Adrenal gland (tissue), 12 donors: Measurements from ENCODE around the gene PRPF4. TPM values are rescaled to one million over a fixed set of nuclear protein-coding genes. Genes with fewer than 3 reads are reported as not detected.

ENCODE experiments used
- DNase-seq, 7 donors: peaks; one replicate each; pipeline ENCODE4 v3.0.0-alpha.2; 2019 to 2020
- H3K27ac ChIP-seq, 5 donors: fragments of 200-600 bp; sonication (generic) in 4 of 5; 1 replicate in 3 of 5; 2 replicates in 2 of 5; pipeline versions ENCODE4 v1.5.1 to v1.8.0; 2016 to 2020; ENCODE audit warnings: mild to moderate bottlenecking in 1 of 5
- H3K27me3 ChIP-seq: fragments of 200-600 bp; 2 replicates; pipeline ENCODE4 v1.8.0; 2021
- H3K36me3 ChIP-seq, 2 donors: fragments of 200-600 bp; replicated peaks in 1 of 2; 1 replicate in 1 of 2; 2 replicates in 1 of 2; pipeline versions ENCODE4 v1.5.1 to v1.8.0; 2018 to 2022
- H3K4me1 ChIP-seq, 2 donors: fragments of 200-600 bp; replicated peaks in 1 of 2; 1 replicate in 1 of 2; 2 replicates in 1 of 2; pipeline versions ENCODE4 v1.5.1 to v1.8.0; 2018 to 2021
- H3K4me3 ChIP-seq, 4 donors: fragments of 200-600 bp; sonication (generic) in 3 of 4; one replicate each; pipeline ENCODE4 v1.5.1; 2016 to 2018
- H3K9me3 ChIP-seq, 3 donors: fragments of 200-600 bp; sonication (generic) in 1 of 3; replicated peaks in 1 of 3; 1 replicate in 2 of 3; 2 replicates in 1 of 3; pipeline versions ENCODE4 v1.5.1 to v1.8.0; 2016 to 2021
- CTCF ChIP-seq, 6 experiments: fragments of 450-650 bp in 4 of 6; fragments of 200-600 bp in 2 of 6; sonication (generic) in 1 of 6; IDR thresholded peaks; 1 replicate in 5 of 6; 2 replicates in 1 of 6; pipeline versions ENCODE4 v1.5.1 to v1.8.0; 2016 to 2021; ENCODE audit warnings: antibody characterized with exemption in 6 of 6, mild to moderate bottlenecking in 2 of 6, moderate library complexity in 1 of 6
- POLR2A ChIP-seq, 2 donors: fragments of 450-650 bp; IDR thresholded peaks; one replicate each; pipeline ENCODE4 v1.6.1; 2017; ENCODE audit warnings: antibody characterized with exemption in 2 of 2, mild to moderate bottlenecking in 2 of 2, moderate library complexity in 1 of 2
- WGBS, 4 donors: extraction: QIAGEN DNeasy Blood & Tissue Kit in 2 of 4; methylation state at CpG; one replicate each; pipeline versions ENCODE4 v1.1.5 to v1.1.7; 2013 to 2017; 5-methylcytosine and 5-hydroxymethylcytosine counted together
- intact Hi-C, 2 donors: fragments of 100-400 bp; cut with DNase I; formaldehyde crosslinking; loops; one replicate each; pipeline versions ENCODE4 v1.14.1 to v1.15.0; 2022 to 2023
- polyA plus RNA-seq, 3 donors: library from polyadenylated mRNA; stranded (reverse); fragments of 200-250 nt in 2 of 3; fragments of 350-450 nt in 1 of 3; fragmentation: Illumina TruSeq in 1 of 3; extraction: RNeasy Lipid Tissue Mini Kit (QIAGEN cat#74804) in 1 of 3; gene quantifications; one replicate each; pipeline ENCODE4 v1.2.3, GENCODE V29; 2013 to 2014
- total RNA-seq, 9 donors: library from RNA; depleted of rRNA in 4 of 9; stranded (reverse); fragments of >200 nt in 4 of 9; fragments of 120-200 nt in 1 of 9; fragmentation: NEBNext Ultra II Directional in 1 of 9; extraction: Animal tissue kit (Norgen Biotek cat#: 25700) in 1 of 9; gene quantifications; one replicate each; pipeline versions ENCODE4 v1.1.0 to v1.2.4, GENCODE V29; 2013 to 2023
- donor health status: healthy with polysubstance abuse.
- donor health status: Bipolar disorder and iron deficiency.
- donor health status: DM: yes; HTN: yes; CAD: no.
- donor health status: DM: no; HTN: no; CAD: no.
- donor health status: DM: no; HTN: no; CAD: no.
- donor health status: DM: yes; HTN: yes; CAD: no.

The PRPF4 gene
- total and polyA plus RNA-seq, 12 donors = 9.6 to 46.3 (median 22.7) TPM

GRCh38 chr9:113257863-113258262 is 17.6 kb upstream of the PRPF4 start:
- intact Hi-C loops = no loop called here
- H3K4me3 ChIP-seq = no peak overlapping the region
- TF ChIP-seq CTCF (IDR thresholded peaks at IDR 0.05) (no peak), POLR2A (IDR thresholded peaks at IDR 0.05) (no peak)
- DNase-seq = no peak
- H3K4me1 ChIP-seq = peaks cover 0 to 5% of the 10 kb centered on the region in 2 donors
- H3K9me3 ChIP-seq = no peaks in the 10 kb centered on the region
- 93 to 100% (median 94%) methylated on average over 3 of the region's 3 CpGs for WGBS, 4 donors
- H3K27ac ChIP-seq = no peak overlapping the region
- H3K36me3 ChIP-seq = peaks cover 0 to 46% of the 10 kb centered on the region in 2 donors
- no peaks in the 10 kb centered on the region for H3K27me3 ChIP-seq

DNA sequence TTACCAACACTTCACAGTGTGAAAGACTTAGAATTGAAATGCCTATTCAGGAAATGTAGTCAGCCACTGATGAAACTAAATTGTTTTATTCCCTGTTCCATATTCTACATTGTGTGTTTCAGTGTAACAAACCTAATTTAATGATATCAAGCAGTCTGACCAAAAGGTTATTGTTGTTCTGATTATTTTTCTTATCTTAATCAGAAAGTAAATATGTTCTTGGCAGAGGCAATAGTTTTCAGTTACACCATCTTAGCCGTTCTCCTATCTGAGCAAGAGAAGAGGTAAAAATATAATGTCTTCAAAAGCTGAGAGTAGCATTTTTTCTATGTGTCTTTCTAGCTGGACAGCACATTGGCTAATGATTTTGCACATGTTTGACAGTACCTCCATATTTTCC is 17.2 kb upstream of the PRPF4 start:
- 56 to 65% (median 63%) methylated on average over 1 of the region's 1 CpG for WGBS, 4 donors
- no peak overlapping the region for H3K27ac ChIP-seq
- no peak for DNase-seq
- H3K9me3 ChIP-seq = no peaks in the 10 kb centered on the region
- H3K4me3 ChIP-seq = no peak overlapping the region
- peaks cover 0 to 46% of the 10 kb centered on the region in 2 donors for H3K36me3 ChIP-seq
- TF ChIP-seq CTCF (IDR thresholded peaks at IDR 0.05) = no peak
- TF ChIP-seq POLR2A (IDR thresholded peaks at IDR 0.05) = no peak
- intact Hi-C loops = no loop called here
- H3K27me3 ChIP-seq = no peaks in the 10 kb centered on the region
- peaks cover 0 to 5% of the 10 kb centered on the region in 2 donors for H3K4me1 ChIP-seq

GRCh38 chr9:113261917-113262671 is 13.4 kb upstream of the PRPF4 start:
- Histone ChIP-seq H3K4me3 (no peak overlapping the region), H3K27ac (no peak overlapping the region), H3K4me1 (peaks cover 0 to 5% of the 10 kb centered on the region in 2 donors), H3K27me3 (no peaks in the 10 kb centered on the region), H3K9me3 (no peaks in the 10 kb centered on the region), H3K36me3 (peaks cover 0 to 52% of the 10 kb centered on the region in 2 donors)
- no peak for TF ChIP-seq CTCF (IDR thresholded peaks at IDR 0.05)
- no peak for TF ChIP-seq POLR2A (IDR thresholded peaks at IDR 0.05)
- 79 to 95% (median 91%) methylated on average over 1 of the region's 1 CpG for WGBS, 4 donors
- intact Hi-C loops = no loop called here
- DNase-seq = no peak

DNA sequence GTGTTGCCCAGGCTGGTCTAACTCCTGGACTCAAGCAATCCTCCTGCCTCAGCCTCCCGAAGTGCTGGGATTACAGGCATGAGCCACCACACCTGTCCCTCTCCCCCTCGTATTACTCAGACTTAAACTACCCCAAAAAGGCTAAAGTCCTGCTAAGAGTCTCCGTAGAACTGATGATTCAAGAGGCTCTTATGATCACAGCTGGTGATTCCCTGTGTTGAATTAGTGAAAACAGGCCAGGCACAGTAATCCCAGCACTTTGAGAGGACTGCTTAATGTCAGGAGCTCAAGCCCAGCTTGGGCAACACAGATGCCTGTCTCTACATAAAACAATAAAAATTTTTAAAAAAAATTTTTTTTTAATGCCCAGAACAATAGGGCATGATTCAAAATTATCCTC is 9.3 kb upstream of the PRPF4 start:
- Histone ChIP-seq H3K27ac (no peak overlapping the region), H3K36me3 (peaks cover 0 to 46% of the 10 kb centered on the region in 2 donors), H3K9me3 (no peaks in the 10 kb centered on the region), H3K27me3 (no peaks in the 10 kb centered on the region), H3K4me3 (no peak overlapping the region), H3K4me1 (peaks cover 0 to 7% of the 10 kb centered on the region in 2 donors)
- intact Hi-C loops = no loop called here
- no peak for TF ChIP-seq CTCF (IDR thresholded peaks at IDR 0.05)
- no peak for TF ChIP-seq POLR2A (IDR thresholded peaks at IDR 0.05)
- WGBS, 4 donors = 90 to 93% (median 91%) methylated on average over 3 of the region's 3 CpGs
- no peak for DNase-seq
